Smooth muscle cell (in vitro differentiated cells): ENCODE data around the gene CCDC146. TPM values are rescaled to one million over a fixed set of nuclear protein-coding genes. Genes with fewer than 3 reads are reported as not detected.

ENCODE experiments used
- DNase-seq: peaks from one replicate; lab custom pipeline; 2025; ENCODE audit not compliant: unreplicated experiment; lab: John Stamatoyannopoulos, UW
- H2AFZ ChIP-seq: fragments of 200-600 bp; sonication (generic); 2 replicates; pipeline ENCODE4 v1.6.0; 2016; ENCODE audit warnings: antibody characterized with exemption, low read depth, mild to moderate bottlenecking
- H3F3A ChIP-seq: fragments of 200-600 bp; sonication (generic); 2 replicates; pipeline ENCODE4 v1.6.0; 2017; ENCODE audit warnings: antibody characterized with exemption, low read depth
- H3K27ac ChIP-seq: fragments of 200-600 bp; sonication (generic); 2 replicates; pipeline ENCODE4 v1.5.1; 2016; ENCODE audit warnings: low read depth, mild to moderate bottlenecking
- H3K27me3 ChIP-seq: fragments of 200-600 bp; sonication (generic); 2 replicates; pipeline ENCODE4 v1.6.1; 2016; ENCODE audit warnings: low read depth, mild to moderate bottlenecking
- H3K36me3 ChIP-seq: fragments of 200-600 bp; sonication (generic); 2 replicates; pipeline ENCODE4 v1.5.1; 2016; ENCODE audit warnings: low read depth
- H3K4me1 ChIP-seq: fragments of 200-600 bp; sonication (generic); 2 replicates; pipeline ENCODE4 v1.5.1; 2016; ENCODE audit warnings: low read depth
- H3K4me2 ChIP-seq: fragments of 200-600 bp; sonication (generic); 2 replicates; pipeline ENCODE4 v1.6.0; 2016; ENCODE audit warnings: mild to moderate bottlenecking
- H3K4me3 ChIP-seq: fragments of 200-600 bp; sonication (generic); 2 replicates; pipeline ENCODE4 v1.5.1; 2016; ENCODE audit warnings: mild to moderate bottlenecking
- H3K79me2 ChIP-seq: fragments of 200-600 bp; sonication (generic); 2 replicates; pipeline ENCODE4 v1.6.0; 2016; ENCODE audit warnings: low read depth, mild to moderate bottlenecking
- H3K9ac ChIP-seq: fragments of 200-600 bp; sonication (generic); 2 replicates; pipeline ENCODE4 v1.6.0; 2016; ENCODE audit warnings: low read depth
- H3K9me3 ChIP-seq: fragments of 200-600 bp; sonication (generic); replicated peaks from 2 replicates; pipeline ENCODE4 v1.5.1; 2016; ENCODE audit warnings: low read depth
- H4K20me1 ChIP-seq: fragments of 200-600 bp; sonication (generic); 2 replicates; pipeline ENCODE4 v1.6.0; 2016; ENCODE audit warnings: low read depth
- WGBS: methylation state at CpG from one replicate; pipeline ENCODE4 v1.1.7; 2016; ENCODE audit warnings: low lambda C conversion rate; 5-methylcytosine and 5-hydroxymethylcytosine counted together
- polyA plus RNA-seq: library from polyadenylated mRNA; unstranded; fragments of >200 nt; fragmentation: Nextera tagmentation; extraction: Ambion mirVana; gene quantifications from 2 replicates; pipeline ENCODE4 v1.2.1, GENCODE V29; 2016
- total RNA-seq: library from RNA; depleted of rRNA; stranded (reverse); fragments of >200 nt; gene quantifications from 2 replicates; pipeline ENCODE4 v1.2.3, GENCODE V29; 2014
- TF ChIP-seq, protein P1 (sequence below): fragments of 200-600 bp; sonication (generic); IDR thresholded peaks from 2 replicates; pipeline ENCODE4 v1.5.1; 2017; ENCODE audit warnings: borderline replicate concordance, mild to moderate bottlenecking, antibody characterized with exemption; ENCODE audit not compliant: insufficient read depth, poor library complexity, severe bottlenecking

CCDC146 gene
- total and polyA plus RNA-seq, 2 experiments from 2014 or later, result 0.77 to 7.3 TPM

DNA sequence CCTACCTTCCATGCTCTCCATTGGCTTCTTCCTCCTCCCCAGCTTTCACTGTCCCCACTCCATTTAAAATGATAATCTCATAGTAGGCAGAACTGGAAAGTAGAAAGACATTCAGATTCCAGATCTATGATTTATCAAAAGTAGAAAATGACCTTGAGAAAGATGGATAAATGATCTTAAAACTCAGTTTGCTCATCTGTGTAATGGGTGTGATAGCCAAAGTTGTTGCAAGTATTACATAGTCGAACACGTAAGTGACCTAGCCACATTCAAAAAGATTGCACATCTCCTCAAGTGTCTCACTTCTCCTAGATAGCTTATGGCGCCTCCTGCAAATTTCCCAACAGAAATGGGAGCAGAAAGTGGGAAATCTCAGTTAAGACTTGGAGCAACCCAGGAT, 167.0 kb downstream of the CCDC146 start:
- H3K27me3 ChIP-seq, result no peaks in the 10 kb centered on the region
- no peak overlapping the region for H2AFZ ChIP-seq
- no peaks in the 10 kb centered on the region for H3K9me3 ChIP-seq
- TF ChIP-seq, protein P1, sequence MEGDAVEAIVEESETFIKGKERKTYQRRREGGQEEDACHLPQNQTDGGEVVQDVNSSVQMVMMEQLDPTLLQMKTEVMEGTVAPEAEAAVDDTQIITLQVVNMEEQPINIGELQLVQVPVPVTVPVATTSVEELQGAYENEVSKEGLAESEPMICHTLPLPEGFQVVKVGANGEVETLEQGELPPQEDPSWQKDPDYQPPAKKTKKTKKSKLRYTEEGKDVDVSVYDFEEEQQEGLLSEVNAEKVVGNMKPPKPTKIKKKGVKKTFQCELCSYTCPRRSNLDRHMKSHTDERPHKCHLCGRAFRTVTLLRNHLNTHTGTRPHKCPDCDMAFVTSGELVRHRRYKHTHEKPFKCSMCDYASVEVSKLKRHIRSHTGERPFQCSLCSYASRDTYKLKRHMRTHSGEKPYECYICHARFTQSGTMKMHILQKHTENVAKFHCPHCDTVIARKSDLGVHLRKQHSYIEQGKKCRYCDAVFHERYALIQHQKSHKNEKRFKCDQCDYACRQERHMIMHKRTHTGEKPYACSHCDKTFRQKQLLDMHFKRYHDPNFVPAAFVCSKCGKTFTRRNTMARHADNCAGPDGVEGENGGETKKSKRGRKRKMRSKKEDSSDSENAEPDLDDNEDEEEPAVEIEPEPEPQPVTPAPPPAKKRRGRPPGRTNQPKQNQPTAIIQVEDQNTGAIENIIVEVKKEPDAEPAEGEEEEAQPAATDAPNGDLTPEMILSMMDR, result no peak
- H3F3A ChIP-seq, result no peaks in the 10 kb centered on the region
- H3K4me3 ChIP-seq, result no peak overlapping the region
- H4K20me1 ChIP-seq, result no peaks in the 10 kb centered on the region
- H3K79me2 ChIP-seq, result no peaks in the 10 kb centered on the region
- no peak overlapping the region for H3K4me2 ChIP-seq
- no peaks in the 10 kb centered on the region for H3K4me1 ChIP-seq
- no peak overlapping the region for H3K27ac ChIP-seq
- no peak for DNase-seq
- H3K9ac ChIP-seq, result no peak overlapping the region
- no peaks in the 10 kb centered on the region for H3K36me3 ChIP-seq
- 95% methylated on average over 3 of the region's 3 CpGs for WGBS

DNA sequence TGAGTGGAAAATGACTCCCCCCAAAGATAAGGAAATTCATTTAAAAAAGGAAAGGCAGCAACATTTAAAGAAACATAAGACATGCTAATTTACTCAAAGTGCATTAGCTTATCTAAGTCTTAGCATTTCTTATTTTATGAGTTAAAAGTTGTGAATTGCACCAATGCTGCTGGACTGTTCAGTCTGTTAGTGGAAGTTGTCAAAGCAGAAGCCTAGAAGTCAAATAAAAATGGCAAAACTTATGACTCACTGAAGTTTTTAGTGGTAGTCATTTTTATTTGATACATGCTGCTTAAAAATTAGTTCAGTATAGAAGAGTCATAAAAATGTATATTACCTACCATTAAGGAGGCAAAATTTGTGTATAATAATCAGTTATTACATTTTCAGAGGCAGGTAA, 168.0 kb downstream of the CCDC146 start:
- Histone ChIP-seq H3K79me2 (no peaks in the 10 kb centered on the region), H2AFZ (no peak overlapping the region), H3K27ac (no peak overlapping the region), H3K27me3 (no peaks in the 10 kb centered on the region), H3K4me1 (no peaks in the 10 kb centered on the region), H3K9ac (no peak overlapping the region), H3K36me3 (no peaks in the 10 kb centered on the region), H3K4me3 (no peak overlapping the region), H4K20me1 (no peaks in the 10 kb centered on the region), H3F3A (no peaks in the 10 kb centered on the region), H3K4me2 (no peak overlapping the region), H3K9me3 (no peaks in the 10 kb centered on the region)
- TF ChIP-seq, protein P1, result no peak
- DNase-seq, result no peak

DNA sequence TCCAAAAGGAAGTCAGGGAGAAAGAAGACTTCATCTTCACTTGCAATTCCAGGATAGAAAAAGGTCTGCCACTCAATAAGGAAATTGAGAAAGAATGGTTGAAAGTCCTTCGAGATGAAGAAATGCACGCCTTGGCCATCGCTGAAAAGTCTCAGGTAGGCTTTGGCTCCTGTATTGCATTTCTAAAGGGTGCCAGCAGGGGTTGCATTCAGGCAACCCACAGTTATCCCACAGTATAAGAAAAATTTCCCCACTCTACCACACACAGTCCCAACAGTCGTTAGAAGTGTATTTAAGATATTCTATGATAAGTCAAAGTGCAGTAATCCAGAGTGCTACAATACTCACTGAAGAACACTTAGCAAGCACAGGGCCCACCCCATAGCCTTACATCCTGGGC, 170.6 kb downstream of the CCDC146 start:
- H4K20me1 ChIP-seq, result no peaks in the 10 kb centered on the region
- peaks cover 6% of the 10 kb centered on the region for H3K9me3 ChIP-seq
- no peaks in the 10 kb centered on the region for H3K36me3 ChIP-seq
- TF ChIP-seq, protein P1, result no peak
- H3K27ac ChIP-seq, result no peak overlapping the region
- H3K27me3 ChIP-seq, result no peaks in the 10 kb centered on the region
- no peaks in the 10 kb centered on the region for H3K79me2 ChIP-seq
- H3K4me1 ChIP-seq, result no peaks in the 10 kb centered on the region
- H2AFZ ChIP-seq, result no peak overlapping the region
- no peak overlapping the region for H3K9ac ChIP-seq
- no peaks in the 10 kb centered on the region for H3F3A ChIP-seq
- H3K4me2 ChIP-seq, result no peak overlapping the region
- no peak overlapping the region for H3K4me3 ChIP-seq
- 88% methylated on average over 4 of the region's 4 CpGs for whole genome bisulfite sequencing
- no peak for DNase-seq

DNA sequence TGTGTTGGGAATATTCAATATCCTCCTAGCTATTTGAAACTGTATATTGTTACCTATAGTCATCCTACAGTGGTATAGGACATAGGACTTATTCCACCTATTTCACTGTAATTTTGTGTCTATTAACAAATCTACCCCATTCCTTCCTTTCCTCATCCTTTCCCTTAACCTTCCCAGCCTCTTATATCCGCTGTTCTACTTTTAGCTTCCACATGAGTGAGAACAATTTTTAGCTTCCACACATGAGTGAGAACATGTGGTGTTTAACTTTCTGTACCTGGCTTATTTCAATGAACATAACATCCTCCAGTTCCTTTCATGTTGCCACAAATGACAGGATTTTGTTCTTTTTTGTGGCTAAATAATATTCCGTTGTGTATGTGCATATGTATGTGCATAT, 173.1 kb downstream of the CCDC146 start:
- TF ChIP-seq, protein P1, result no peak

More for the DNA sequence above, 173.1 kb downstream of the CCDC146 start:
- Histone ChIP-seq H3K27me3 (no peaks in the 10 kb centered on the region), H4K20me1 (no peaks in the 10 kb centered on the region), H3K4me3 (no peak overlapping the region), H3K4me2 (no peak overlapping the region), H3K36me3 (no peaks in the 10 kb centered on the region), H3K9ac (no peak overlapping the region), H3K4me1 (no peaks in the 10 kb centered on the region), H3K79me2 (no peaks in the 10 kb centered on the region), H3F3A (no peaks in the 10 kb centered on the region), H3K9me3 (peaks cover 6% of the 10 kb centered on the region), H3K27ac (no peak overlapping the region), H2AFZ (no peak overlapping the region)
- WGBS, result 98% methylated on average over 2 of the region's 2 CpGs
- DNase-seq, result no peak
